GM23248 (cell line): ENCODE data around the gene EEF2KMT. TPM values are rescaled to one million over a fixed set of nuclear protein-coding genes. Genes with fewer than 3 reads are reported as not detected.
"Not testable (repeated sequence)": the region's sequence is repeated elsewhere in the genome, so short reads cannot be mapped to it uniquely, and the experiment has no call there.

Source experiments
- DNase-seq: peaks from one replicate; pipeline ENCODE4 v3.0.0-alpha.2; 2015
- H2AFZ ChIP-seq: fragments of 200-600 bp; sonication (generic); 2 replicates; pipeline ENCODE4 v1.6.1; 2016; ENCODE audit warnings: antibody characterized with exemption
- H3F3A ChIP-seq: fragments of 200-600 bp; sonication (generic); 2 replicates; pipeline ENCODE4 v1.6.1; 2016; ENCODE audit warnings: mild to moderate bottlenecking, antibody characterized with exemption, mixed run types; ENCODE audit not compliant: insufficient read depth
- H3K27ac ChIP-seq: fragments of 200-600 bp; sonication (generic); 2 replicates; pipeline ENCODE4 v1.5.1; 2016; ENCODE audit warnings: mild to moderate bottlenecking
- H3K27me3 ChIP-seq: fragments of 200-600 bp; sonication (generic); replicated peaks from 2 replicates; pipeline ENCODE4 v1.6.1; 2016; ENCODE audit warnings: mild to moderate bottlenecking; ENCODE audit not compliant: insufficient read depth
- H3K36me3 ChIP-seq: fragments of 200-600 bp; sonication (generic); 2 replicates; pipeline ENCODE4 v1.6.1; 2016; ENCODE audit warnings: low read depth, mild to moderate bottlenecking
- H3K4me1 ChIP-seq: fragments of 200-600 bp; sonication (generic); 2 replicates; pipeline ENCODE4 v1.6.1; 2016; ENCODE audit warnings: mild to moderate bottlenecking; ENCODE audit not compliant: insufficient read depth
- H3K4me2 ChIP-seq: fragments of 200-600 bp; sonication (generic); one replicate; pipeline ENCODE4 v1.6.1; 2016; ENCODE audit warnings: mild to moderate bottlenecking; ENCODE audit not compliant: unreplicated experiment
- H3K4me3 ChIP-seq: fragments of 200-600 bp; sonication (generic); 2 replicates; pipeline ENCODE4 v1.5.1; 2016; ENCODE audit warnings: mild to moderate bottlenecking
- H3K79me2 ChIP-seq: fragments of 200-600 bp; sonication (generic); 2 replicates; pipeline ENCODE4 v1.6.1; 2016; ENCODE audit warnings: mild to moderate bottlenecking; ENCODE audit not compliant: insufficient read depth
- H3K9ac ChIP-seq: fragments of 200-600 bp; sonication (generic); 2 replicates; pipeline ENCODE4 v1.6.1; 2016; ENCODE audit warnings: mild to moderate bottlenecking
- H3K9me2 ChIP-seq: fragments of 200-600 bp; sonication (generic); 2 replicates; pipeline ENCODE4 v1.6.1; 2016; ENCODE audit warnings: mixed run types, mild to moderate bottlenecking, moderate library complexity; ENCODE audit not compliant: insufficient read depth
- H3K9me3 ChIP-seq: fragments of 200-600 bp; sonication (generic); one replicate; pipeline ENCODE4 v1.6.1; 2017; ENCODE audit warnings: low read depth
- H4K20me1 ChIP-seq: fragments of 200-600 bp; sonication (generic); 2 replicates; pipeline ENCODE4 v1.6.0; 2016; ENCODE audit not compliant: insufficient read depth
- EZH2 ChIP-seq: fragments of 200-600 bp; sonication (generic); IDR thresholded peaks from 2 replicates; pipeline ENCODE4 v1.6.1; 2018; ENCODE audit warnings: antibody characterized with exemption, mild to moderate bottlenecking; ENCODE audit not compliant: insufficient read depth, poor library complexity, severe bottlenecking
- EZH2phosphoT487 ChIP-seq: fragments of 200-600 bp; sonication (generic); IDR thresholded peaks from 2 replicates; pipeline ENCODE4 v1.6.1; 2018; ENCODE audit warnings: antibody characterized with exemption, moderate library complexity, mild to moderate bottlenecking, low read depth; ENCODE audit not compliant: insufficient read depth
- WGBS, 2 experiments: methylation state at CpG; one replicate each; pipeline ENCODE4 v1.1.6; 2015 to 2017; ENCODE audit warnings: low lambda C conversion rate in 2 of 2, low coverage in 1 of 2; ENCODE audit errors: missing lambda C conversion rate in 2 of 2; 5-methylcytosine and 5-hydroxymethylcytosine counted together
- in situ Hi-C: fragments of 300-500 bp; cut with MboI; formaldehyde crosslinking; loops from 2 replicates; pipeline ENCODE4 v1.15.0; 2020
- polyA plus RNA-seq: library from polyadenylated mRNA; unstranded; fragments of >200 nt; fragmentation: Nextera tagmentation; extraction: Ambion mirVana; gene quantifications from 2 replicates; pipeline ENCODE4 v1.2.1, GENCODE V29; 2016
- total RNA-seq: library from RNA; depleted of rRNA; stranded (reverse); fragments of >200 nt; shearing (Covaris generic); gene quantifications from 2 replicates; pipeline ENCODE4 v1.2.3, GENCODE V29; 2014

The EEF2KMT gene
- total and polyA plus RNA-seq, 2 experiments from 2014 or later, result 11.2 to 16.2 TPM

- in situ Hi-C loops, result not testable (repeated sequence)
- 18 to 25% methylated on average over 3 of the region's 3 CpGs for WGBS, 2 experiments
These were observed 33.9 kb upstream of the EEF2KMT start for GRCh38 chr16:5131467-5132004.

GRCh38 chr16:5117300-5118087 lies 19.9 kb upstream of the EEF2KMT start:
- H3K9ac ChIP-seq, H3F3A ChIP-seq, in situ Hi-C loops, H3K9me2 ChIP-seq, H3K79me2 ChIP-seq, H3K9me3 ChIP-seq, H3K27me3 ChIP-seq, H3K27ac ChIP-seq, H3K4me3 ChIP-seq, H3K36me3 ChIP-seq, H3K4me1 ChIP-seq, H3K4me2 ChIP-seq, H4K20me1 ChIP-seq, H2AFZ ChIP-seq: not testable (repeated sequence)
- DNase-seq, result peak; percentile 1
- 17 to 18% methylated on average over 20 of the region's 20 CpGs for WGBS, 2 experiments

More at GRCh38 chr16:5131467-5132004, 33.9 kb upstream of the EEF2KMT start:
- not testable (repeated sequence) for H3K27me3 ChIP-seq, H3K4me3 ChIP-seq, H3F3A ChIP-seq, H3K9me2 ChIP-seq, H4K20me1 ChIP-seq, H3K9me3 ChIP-seq, DNase-seq, H3K27ac ChIP-seq, H3K79me2 ChIP-seq, H3K4me2 ChIP-seq, H3K36me3 ChIP-seq, H2AFZ ChIP-seq, H3K4me1 ChIP-seq, H3K9ac ChIP-seq

- H3K9me2 ChIP-seq, in situ Hi-C loops, H3K27me3 ChIP-seq: not testable (repeated sequence)
These were observed 19.2 kb upstream of the EEF2KMT start for GRCh38 chr16:5116780-5117295.

GRCh38 chr16:5110933-5111332 lies 13.3 kb upstream of the EEF2KMT start:
- H3K27ac ChIP-seq, DNase-seq, H3K4me3 ChIP-seq, H3K9me3 ChIP-seq, H3K4me2 ChIP-seq, H3F3A ChIP-seq, H3K9me2 ChIP-seq, H3K4me1 ChIP-seq, H2AFZ ChIP-seq, in situ Hi-C loops, H3K36me3 ChIP-seq, H3K79me2 ChIP-seq, H3K27me3 ChIP-seq, H3K9ac ChIP-seq, H4K20me1 ChIP-seq: not testable (repeated sequence)
- 69 to 80% methylated on average over 10 of the region's 10 CpGs for WGBS, 2 experiments

More at GRCh38 chr16:5116780-5117295, 19.2 kb upstream of the EEF2KMT start:
- not testable (repeated sequence) for H3K4me3 ChIP-seq, H3K79me2 ChIP-seq, H3K27ac ChIP-seq, H4K20me1 ChIP-seq, H3K9ac ChIP-seq, H3F3A ChIP-seq, H3K4me2 ChIP-seq, H3K36me3 ChIP-seq, H2AFZ ChIP-seq, H3K9me3 ChIP-seq, H3K4me1 ChIP-seq, DNase-seq
- 30 to 38% methylated on average over 10 of the region's 10 CpGs for WGBS, 2 experiments

GRCh38 chr16:5108505-5109158 lies 11.0 kb upstream of the EEF2KMT start:
- in situ Hi-C loops, result no loop called here
- no peak for DNase-seq
- no peaks in the 10 kb centered on the region for H3K27me3 ChIP-seq
- H3F3A ChIP-seq, result no peaks in the 10 kb centered on the region
- no peak overlapping the region for H3K4me2 ChIP-seq
- TF ChIP-seq EZH2, result no peak
- TF ChIP-seq EZH2phosphoT487, result no peak
- H2AFZ ChIP-seq, result no peak overlapping the region
- no peaks in the 10 kb centered on the region for H4K20me1 ChIP-seq
- H3K9me3 ChIP-seq, result no peaks in the 10 kb centered on the region
- H3K27ac ChIP-seq, result no peak overlapping the region
- H3K79me2 ChIP-seq, result no peaks in the 10 kb centered on the region
- H3K4me3 ChIP-seq, result no peak overlapping the region
- H3K9me2 ChIP-seq, result no peaks in the 10 kb centered on the region
- H3K4me1 ChIP-seq, result no peaks in the 10 kb centered on the region
- H3K36me3 ChIP-seq, result no peaks in the 10 kb centered on the region
- 75 to 82% methylated on average over 26 to 27 of the region's 27 CpGs for WGBS, 2 experiments
- no peak overlapping the region for H3K9ac ChIP-seq

- in situ Hi-C loops, DNase-seq, H2AFZ ChIP-seq, H3K4me2 ChIP-seq, H3K9me3 ChIP-seq, H3K4me3 ChIP-seq, H3K27me3 ChIP-seq, H3K9me2 ChIP-seq, H3K36me3 ChIP-seq, H3K4me1 ChIP-seq, H3K9ac ChIP-seq, H4K20me1 ChIP-seq, H3K79me2 ChIP-seq, H3F3A ChIP-seq, H3K27ac ChIP-seq: not testable (repeated sequence)
- WGBS, 2 experiments, result 56 to 57% methylated on average over 5 of the region's 5 CpGs
These were observed 7.4 kb upstream of the EEF2KMT start for GRCh38 chr16:5105039-5105438.
